K562 (cell line): ENCODE results near the gene TRPV5. TPM values are rescaled to one million over a fixed set of nuclear protein-coding genes. Genes with fewer than 3 reads are reported as not detected.

ENCODE experiments used
- ATAC-seq: fragments of 200-7000 bp; cut with Tn5 transposase; 3 replicates; pipeline ENCODE4 v1.9.1; 2020; ENCODE audit warnings: moderate library complexity
- BruUV-seq: library from RNA; stranded (reverse); fragments of 400-500 nt; replicated peaks from 2 replicates; lab custom pipeline; 2021; lab: Mats Ljungman, UMichigan
- CTCF ChIA-PET: fragments of 300-600 bp; formaldehyde crosslinking; extraction: SDS; loops from one replicate; lab custom pipeline; 2021; ENCODE audit warnings: low intra/inter-chr PET ratio; lab: Yijun Ruan, JAX
- POLR2A ChIA-PET: fragments of 300-600, 350-650 bp; sonication (Branson Sonifier 250); formaldehyde crosslinking; extraction: SDS; loops from one replicate; lab custom pipeline; 2021; ENCODE audit warnings: antibody characterized with exemption, inconsistent platforms; lab: Yijun Ruan, JAX
- DNase-seq, 4 experiments: peaks; one replicate each; pipeline versions ENCODE4 v3.0.0 to v3.0.0-alpha.2; 2011 to 2018; ENCODE audit warnings: low spot score in 3 of 4, mixed read lengths in 3 of 4; ENCODE audit errors: extremely low read depth in 1 of 4
- FAIRE-seq: peaks from 2 replicates; lab custom pipeline; 2011; peaks lifted over from hg19 to GRCh38; lab: Jason Lieb, UNC
- H2AFZ ChIP-seq: 2 replicates; pipeline ENCODE4 v1.6.0; 2011; ENCODE audit warnings: low read depth, low read length, control low read depth, inconsistent platforms
- H3K27ac ChIP-seq: fragments of 200-600 bp; 3 replicates; pipeline ENCODE4 v1.8.0; 2011; ENCODE audit warnings: low read depth, mild to moderate bottlenecking, control low read depth, inconsistent platforms, low read length, moderate library complexity, mixed read lengths; ENCODE audit errors: extremely low read depth
- H3K27me3 ChIP-seq, 2 experiments: fragments of 300-600 bp in 1 of 2; 2 replicates in 1 of 2; 3 replicates in 1 of 2; pipeline versions ENCODE4 v1.6.0 to v1.8.0; 2011; ENCODE audit warnings: inconsistent platforms in 2 of 2, low read length in 2 of 2, mild to moderate bottlenecking in 1 of 2, mixed read lengths in 1 of 2, moderate library complexity in 1 of 2; ENCODE audit not compliant: control insufficient read depth in 2 of 2, insufficient read depth in 2 of 2
- H3K36me3 ChIP-seq: fragments of 300-600 bp; 3 replicates; pipeline ENCODE4 v1.8.0; 2011; ENCODE audit warnings: mild to moderate bottlenecking, low read length, inconsistent platforms; ENCODE audit not compliant: control insufficient read depth, insufficient read depth
- H3K4me1 ChIP-seq, 2 experiments: fragments of 200-600 bp in 1 of 2; replicated peaks in 1 of 2; 2 replicates in 1 of 2; 3 replicates in 1 of 2; pipeline versions ENCODE4 v1.5.1 to v1.8.0; 2011; ENCODE audit warnings: inconsistent platforms in 2 of 2, low read length in 2 of 2, mild to moderate bottlenecking in 1 of 2, mixed read lengths in 1 of 2, moderate library complexity in 1 of 2; ENCODE audit not compliant: control insufficient read depth in 2 of 2, insufficient read depth in 2 of 2
- H3K4me2 ChIP-seq: 2 replicates; pipeline ENCODE4 v1.6.1; 2011; ENCODE audit warnings: low read length, control low read depth, inconsistent platforms, mixed read lengths; ENCODE audit not compliant: insufficient read depth
- H3K4me3 ChIP-seq: fragments of 200-600 bp; sonication (generic), shearing (Covaris generic); 2 replicates; pipeline ENCODE4 v1.5.1; 2016; ENCODE audit warnings: control low read depth, inconsistent platforms
- H3K79me2 ChIP-seq: fragments of 200-600 bp; 3 replicates; pipeline ENCODE4 v1.8.0; 2011; ENCODE audit warnings: low read length, inconsistent platforms; ENCODE audit not compliant: control insufficient read depth, insufficient read depth
- H3K9ac ChIP-seq, 2 experiments: 2 replicates each; pipeline versions ENCODE4 v1.6.0 to v1.6.1; 2011; ENCODE audit warnings: low read depth in 2 of 2, low read length in 2 of 2, control low read depth in 1 of 2, inconsistent platforms in 1 of 2, mild to moderate bottlenecking in 1 of 2, mixed read lengths in 1 of 2; ENCODE audit not compliant: insufficient read depth in 1 of 2
- H3K9me1 ChIP-seq: one replicate; pipeline ENCODE4 v1.6.0; 2011; ENCODE audit warnings: inconsistent platforms, mild to moderate bottlenecking, low read length, moderate library complexity; ENCODE audit not compliant: control insufficient read depth, insufficient read depth
- H3K9me3 ChIP-seq: replicated peaks from 2 replicates; pipeline ENCODE4 v1.5.1; 2011; ENCODE audit warnings: low read depth, low read length, inconsistent platforms; ENCODE audit not compliant: control insufficient read depth, insufficient read depth
- H4K20me1 ChIP-seq: replicated peaks from 2 replicates; pipeline ENCODE4 v1.6.1; 2011; ENCODE audit warnings: low read length, inconsistent platforms, mixed read lengths; ENCODE audit not compliant: control insufficient read depth, insufficient read depth
- CEBPB ChIP-seq: fragments of 450-650 bp; IDR thresholded peaks from 2 replicates; pipeline ENCODE4 v1.6.1; 2016; ENCODE audit warnings: missing genetic modification characterization, missing compliant biosample characterization
- CEBPG ChIP-seq, 3 experiments: fragments of 200-800 bp in 1 of 3; sonication (Bioruptor generic) in 1 of 3; sonication (generic) in 1 of 3; formaldehyde crosslinking in 1 of 3; IDR thresholded peaks in 2 of 3; conservative IDR thresholded peaks in 1 of 3; 2 replicates each; pipeline versions ENCODE4 v1.6.1 to v1.8.0; 2016 to 2022; ENCODE audit warnings: missing compliant biosample characterization in 2 of 3, missing genetic modification characterization in 2 of 3, mild to moderate bottlenecking in 1 of 3, missing genetic modification reagents in 1 of 3
- CHD1 ChIP-seq: fragments of 200-600 bp; sonication (generic); IDR thresholded peaks from one replicate; pipeline ENCODE4 v1.6.1; 2012; ENCODE audit warnings: mild to moderate bottlenecking, moderate library complexity, low read length, inconsistent platforms
- DEAF1 ChIP-seq: fragments of 450-650 bp; formaldehyde crosslinking; IDR thresholded peaks from 2 replicates; pipeline ENCODE4 v1.4.0; 2020; ENCODE audit warnings: mild to moderate bottlenecking, moderate library complexity
- NFIC ChIP-seq: fragments of 450-650 bp; IDR thresholded peaks from 2 replicates; pipeline ENCODE4 v1.6.1; 2017; ENCODE audit warnings: mild to moderate bottlenecking, inconsistent platforms
- NFIX ChIP-seq: fragments of 250-450 bp; sonication (Bioruptor Pico); IDR thresholded peaks from 2 replicates; pipeline ENCODE4 v1.4.0; 2020; ENCODE audit warnings: low read depth, mild to moderate bottlenecking, moderate library complexity
- NUFIP1 ChIP-seq: fragments of 450-650 bp; IDR thresholded peaks from 2 replicates; pipeline ENCODE4 v1.6.1; 2018; ENCODE audit not compliant: partially characterized antibody
- PHF20 ChIP-seq: fragments of 450-650 bp; IDR thresholded peaks from 2 replicates; pipeline ENCODE4 v1.6.1; 2018; ENCODE audit not compliant: partially characterized antibody
- RBM25 ChIP-seq: fragments of 200-400 bp; formaldehyde crosslinking; IDR thresholded peaks from 2 replicates; pipeline ENCODE4 v1.6.1; 2018; ENCODE audit warnings: low read length, low read depth, moderate library complexity; ENCODE audit not compliant: severe bottlenecking
- SMAD4 ChIP-seq: fragments of 250-450 bp; sonication (Bioruptor Pico); conservative IDR thresholded peaks from 2 replicates; pipeline ENCODE4 v1.8.0; 2021; ENCODE audit warnings: inconsistent platforms, mild to moderate bottlenecking, moderate library complexity
- SMC3 ChIP-seq: conservative IDR thresholded peaks from 2 replicates; pipeline ENCODE4 v1.6.1; 2011; ENCODE audit warnings: low read depth, low read length, improper control_type of control experiment; ENCODE audit not compliant: insufficient read depth
- SPI1 ChIP-seq: IDR thresholded peaks from 2 replicates; pipeline ENCODE4 v1.6.1; 2011; ENCODE audit warnings: low read depth, low read length, control low read depth, borderline replicate concordance
- ZNF57 ChIP-seq: fragments of 450-650 bp; formaldehyde crosslinking; IDR thresholded peaks from 2 replicates; pipeline ENCODE4 v1.4.0; 2020; ENCODE audit warnings: mild to moderate bottlenecking, moderate library complexity
- WGBS: fragments of 100-300 bp; shearing (Covaris generic); methylation state at CpG from one replicate; pipeline ENCODE4 v1.1.6; 2016; ENCODE audit warnings: low coverage, mixed read lengths; ENCODE audit not compliant: insufficient coverage; ENCODE audit errors: missing lambda C conversion rate; 5-methylcytosine and 5-hydroxymethylcytosine counted together
- in situ Hi-C: fragments of 300-500 bp; cut with MboI; formaldehyde crosslinking; loops from 4 replicates; pipeline ENCODE4 v1.15.0; 2018; ENCODE audit warnings: inconsistent platforms, mixed read lengths
- intact Hi-C: fragments of 100-400 bp; cut with micrococcal nuclease; formaldehyde crosslinking; loops from 2 replicates; pipeline ENCODE4 v1.14.2; 2022
- polyA plus RNA-seq, 8 experiments: library from polyadenylated mRNA; depleted of rRNA in 4 of 8; stranded (reverse) in 5 of 8; unstranded in 3 of 8; fragments of >200 nt; fragmentation: Nextera tagmentation in 2 of 8; fragmentation: Illumina TruSeq in 1 of 8; extraction: Ambion mirVana in 2 of 8; extraction: Trizol in 1 of 8; gene quantifications; 2 replicates each; pipeline versions ENCODE4 v1.2.1 to v1.2.3, GENCODE V29; 2011 to 2014; ENCODE audit warnings: inconsistent platforms in 1 of 8, missing spikeins in 1 of 8
- total RNA-seq, 7 experiments: library from RNA; depleted of rRNA in 6 of 7; stranded (reverse); fragments of >200 nt in 6 of 7; fragmentation: Illumina TruSeq in 2 of 7; extraction: Trizol in 2 of 7; gene quantifications; 2 replicates each; pipeline versions ENCODE4 v1.2.1 to v1.2.3, GENCODE V29; 2011 to 2021; ENCODE audit warnings: low replicate concordance in 1 of 7
- TF ChIP-seq, protein P1 (sequence below), 2 experiments: fragments of 450-650 bp in 1 of 2; sonication (generic) in 1 of 2; formaldehyde crosslinking in 1 of 2; IDR thresholded peaks in 1 of 2; conservative IDR thresholded peaks in 1 of 2; 2 replicates each; pipeline versions ENCODE4 v1.6.1 to v1.8.1; 2016 to 2023; ENCODE audit warnings: mild to moderate bottlenecking in 2 of 2, moderate library complexity in 2 of 2, inconsistent platforms in 1 of 2, missing genetic modification reagents in 1 of 2

Gene TRPV5
- total and polyA plus RNA-seq, 9 of the 15 experiments (the other 6 are each of a cell fraction or from before 2014, with no cell fraction given): not detected

DNA sequence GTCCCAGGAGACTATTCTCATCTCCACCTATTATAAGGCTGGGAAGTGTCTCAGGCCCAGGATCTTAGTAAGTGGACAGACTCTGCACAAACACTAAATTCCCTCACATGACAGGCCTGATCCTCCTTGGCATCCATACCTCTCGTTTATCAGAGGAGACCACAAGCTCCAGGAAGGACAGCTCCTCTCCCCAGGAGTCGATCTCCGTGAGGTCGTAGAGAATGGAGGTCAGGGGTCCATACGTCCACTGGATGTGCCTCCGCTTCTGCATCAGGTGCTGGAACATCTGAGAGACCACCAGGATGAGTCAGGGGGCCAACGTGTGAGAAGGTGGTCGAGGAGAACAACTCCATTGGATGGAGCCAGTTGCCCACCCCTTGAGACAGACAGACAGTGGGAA, 5.6 kb downstream of the TRPV5 start (continued):
- TF ChIP-seq, protein P1, sequence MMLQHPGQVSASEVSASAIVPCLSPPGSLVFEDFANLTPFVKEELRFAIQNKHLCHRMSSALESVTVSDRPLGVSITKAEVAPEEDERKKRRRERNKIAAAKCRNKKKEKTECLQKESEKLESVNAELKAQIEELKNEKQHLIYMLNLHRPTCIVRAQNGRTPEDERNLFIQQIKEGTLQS (IDR thresholded peaks at IDR 0.05): no peak
- TF ChIP-seq, protein P1 (CRISPR knock-in tag; conservative IDR thresholded peaks at IDR 0.05): no peak
- TF ChIP-seq, all 486 proteins: peak for 0

- H3K27me3 ChIP-seq: peaks cover 26 to 41% of the 10 kb centered on the region in 2 experiments
- no peaks in the 10 kb centered on the region for H3K9me1 ChIP-seq
- in situ Hi-C loops: no loop called here
- no peak overlapping the region for H3K27ac ChIP-seq
- 0 out of 2 replicates have a peak overlapping the region, but pooled peaks have one; percentile 3 for H2AFZ ChIP-seq
- no peaks in the 10 kb centered on the region for H3K79me2 ChIP-seq
- no peaks in the 10 kb centered on the region for H3K9me3 ChIP-seq
- DNase-seq (no peak), FAIRE-seq (no peak), ATAC-seq (no peak; the same call in 2 of the 3 replicates)
- H3K36me3 ChIP-seq: no peaks in the 10 kb centered on the region
- BruUV-seq: no TSS peak
- no peaks in the 10 kb centered on the region; the same call in 1 of the 2 replicates for H4K20me1 ChIP-seq
- no peaks in the 10 kb centered on the region for H3K4me1 ChIP-seq
- no peak overlapping the region for H3K4me2 ChIP-seq
- ChIA-PET CTCF (no interaction called here), POLR2A (no interaction called here)
- WGBS: 4% methylated on average over 7 of the region's 7 CpGs
- no peak overlapping the region for H3K9ac ChIP-seq
- no peak overlapping the region for H3K4me3 ChIP-seq
- intact Hi-C loops: no loop called here
- TF ChIP-seq NUFIP1 (no peak), PHF20 (no peak), NFIC (peak; percentile 64), SPI1 (peak; percentile 18; the same call in 1 of the 2 replicates), SMAD4 (no peak), CEBPB (tag) (peak; percentile 75), RBM25 (no peak), DEAF1 (CRISPR knock-in tag) (no peak), ZNF57 (CRISPR knock-in tag) (no peak), CHD1 (no peak), SMC3 (no peak), CEBPG (CRISPR knock-in tag; IDR thresholded peaks at IDR 0.05) (no peak), CEBPG (tag; conservative IDR thresholded peaks at IDR 0.05 in 1 of 2, IDR thresholded peaks at IDR 0.05 in 1 of 2) (peak in 1 of 2 experiments; percentile 38; a peak in 1 of 4 replicates), NFIX (CRISPR knock-in tag) (no peak)
Measured at GRCh38 chr7:142927085-142927745, 6.3 kb downstream of the TRPV5 start.
